Kidney (tissue), 14 donors: ENCODE measurements around the gene NR2C2AP. TPM values are rescaled to one million over a fixed set of nuclear protein-coding genes. Genes with fewer than 3 reads are reported as not detected.

Source experiments
- DNase-seq, 5 donors: peaks; one replicate each; pipeline ENCODE4 v3.0.0-alpha.2; 2013 to 2020
- FAIRE-seq: peaks from 2 replicates; lab custom pipeline; 2012; peaks lifted over from hg19 to GRCh38; lab: Jason Lieb, UNC
- H3K27ac ChIP-seq, 2 donors: one replicate each; pipeline ENCODE4 v1.7.0; 2013; ENCODE audit warnings: low read depth in 2 of 2, low read length in 2 of 2, inconsistent platforms in 1 of 2
- H3K27me3 ChIP-seq: one replicate; pipeline ENCODE4 v1.7.1; 2013; ENCODE audit warnings: low read length, inconsistent platforms; ENCODE audit not compliant: control insufficient read depth, insufficient read depth
- H3K36me3 ChIP-seq, 3 donors: one replicate each; pipeline versions ENCODE4 v1.7.0 to v1.7.1; 2013; ENCODE audit warnings: low read length in 3 of 3, control low read depth in 1 of 3, inconsistent platforms in 1 of 3; ENCODE audit not compliant: insufficient read depth in 3 of 3, control insufficient read depth in 2 of 3
- H3K4me1 ChIP-seq, 3 donors: one replicate each; pipeline versions ENCODE4 v1.7.0 to v1.7.1; 2013; ENCODE audit warnings: low read length in 3 of 3, inconsistent platforms in 1 of 3, low read depth in 1 of 3; ENCODE audit not compliant: control insufficient read depth in 2 of 3, insufficient read depth in 2 of 3
- H3K4me3 ChIP-seq, 3 donors: one replicate each; pipeline versions ENCODE4 v1.7.0 to v1.8.1; 2013; ENCODE audit warnings: low read length in 3 of 3, control low read depth in 1 of 3, inconsistent platforms in 1 of 3
- H3K9ac ChIP-seq, 3 donors: one replicate each; pipeline versions ENCODE4 v1.7.0 to v1.7.1; 2013; ENCODE audit warnings: low read length in 3 of 3, control low read depth in 1 of 3, inconsistent platforms in 1 of 3
- H3K9me3 ChIP-seq, 3 donors: one replicate each; pipeline versions ENCODE4 v1.7.0 to v1.7.1; 2013; ENCODE audit warnings: low read length in 3 of 3, control low read depth in 1 of 3, inconsistent platforms in 1 of 3; ENCODE audit not compliant: control insufficient read depth in 2 of 3, insufficient read depth in 1 of 3
- CTCF ChIP-seq: IDR thresholded peaks from 3 replicates; pipeline ENCODE4 v1.5.1; 2012; ENCODE audit warnings: mild to moderate bottlenecking, moderate library complexity, borderline replicate concordance; ENCODE audit not compliant: insufficient read depth; ENCODE audit errors: extremely low read depth
- intact Hi-C: fragments of 100-400 bp; cut with DNase I; formaldehyde crosslinking; loops from one replicate; pipeline ENCODE4 v1.11.1; 2022
- polyA plus RNA-seq: library from polyadenylated mRNA; stranded (reverse); fragments of 350-450 nt; fragmentation: Illumina TruSeq; extraction: RNeasy Lipid Tissue Mini Kit (QIAGEN cat#74804); gene quantifications from one replicate; pipeline ENCODE4 v1.2.3, GENCODE V29; 2014; ENCODE audit warnings: low read depth, low replicate concordance; ENCODE audit not compliant: insufficient read depth
- total RNA-seq: library from RNA; stranded (reverse); fragmentation: NEBNext Ultra II Directional; extraction: Animal tissue kit (Norgen Biotek cat#: 25700); gene quantifications from one replicate; pipeline ENCODE4 v1.2.1, GENCODE V29; 2021
- donor health status: control.
- donor health status: control.
- donor health status: control.
- donor health status: control.
- donor health status: control.
- donor health status: DM: yes; HTN: yes; CAD: no.
- donor health status: Normal renal cell carcinoma (clear cell type).

Gene NR2C2AP
- total and polyA plus RNA-seq, 2 donors from 2014 or later = 13.5 to 15.5 TPM

- intact Hi-C loops = no loop called here
- Histone ChIP-seq H3K4me3 (no peak overlapping the region), H3K9me3 (no peaks in the 10 kb centered on the region), H3K9ac (no peak overlapping the region), H3K36me3 (no peaks in the 10 kb centered on the region), H3K27me3 (peaks cover 7% of the 10 kb centered on the region), H3K27ac (no peak overlapping the region), H3K4me1 (no peaks in the 10 kb centered on the region)
- no peak for DNase-seq
- FAIRE-seq = no peak
- no peak for TF ChIP-seq CTCF
Observed at GRCh38 chr19:19217099-19217498, 13.9 kb upstream of the NR2C2AP start.

- H3K27me3 ChIP-seq = peaks cover 12% of the 10 kb centered on the region
- H3K27ac ChIP-seq = no peak overlapping the region
- no peaks in the 10 kb centered on the region for H3K36me3 ChIP-seq
- no peaks in the 10 kb centered on the region for H3K4me1 ChIP-seq
- no peak for TF ChIP-seq CTCF
- H3K9ac ChIP-seq = no peak overlapping the region
- FAIRE-seq (no peak), DNase-seq (no peak)
- no peak overlapping the region for H3K4me3 ChIP-seq
- no peaks in the 10 kb centered on the region for H3K9me3 ChIP-seq
- intact Hi-C loops = no loop called here
Observed at GRCh38 chr19:19215792-19216191, 12.6 kb upstream of the NR2C2AP start.

- no peak overlapping the region for H3K9ac ChIP-seq
- H3K27ac ChIP-seq = no peak overlapping the region
- no peaks in the 10 kb centered on the region for H3K9me3 ChIP-seq
- FAIRE-seq (no peak), DNase-seq (peak in 4 of 5 donors; percentile 80 to 91 (median 88))
- no peaks in the 10 kb centered on the region for H3K36me3 ChIP-seq
- H3K4me1 ChIP-seq = no peaks in the 10 kb centered on the region
- peaks cover 12% of the 10 kb centered on the region for H3K27me3 ChIP-seq
- intact Hi-C loops = no loop called here
- no peak overlapping the region for H3K4me3 ChIP-seq
- TF ChIP-seq CTCF = no peak
Observed at GRCh38 chr19:19214892-19215291, 11.7 kb upstream of the NR2C2AP start.

GRCh38 chr19:19214159-19214490 is 10.9 kb upstream of the NR2C2AP start:
- FAIRE-seq (no peak), DNase-seq (no peak)
- Histone ChIP-seq H3K27me3 (peaks cover 14% of the 10 kb centered on the region), H3K9me3 (no peaks in the 10 kb centered on the region), H3K36me3 (no peaks in the 10 kb centered on the region), H3K4me3 (no peak overlapping the region), H3K27ac (no peak overlapping the region), H3K4me1 (no peaks in the 10 kb centered on the region), H3K9ac (no peak overlapping the region)
- no peak for TF ChIP-seq CTCF
- intact Hi-C loops = no loop called here
